ENCODE data around the gene CXXC4. TPM values are rescaled to one million over a fixed set of nuclear protein-coding genes. Genes with fewer than 3 reads are reported as not detected.

CXXC4 gene
- polyA plus RNA-seq, 3 donors: not detected

DNA sequence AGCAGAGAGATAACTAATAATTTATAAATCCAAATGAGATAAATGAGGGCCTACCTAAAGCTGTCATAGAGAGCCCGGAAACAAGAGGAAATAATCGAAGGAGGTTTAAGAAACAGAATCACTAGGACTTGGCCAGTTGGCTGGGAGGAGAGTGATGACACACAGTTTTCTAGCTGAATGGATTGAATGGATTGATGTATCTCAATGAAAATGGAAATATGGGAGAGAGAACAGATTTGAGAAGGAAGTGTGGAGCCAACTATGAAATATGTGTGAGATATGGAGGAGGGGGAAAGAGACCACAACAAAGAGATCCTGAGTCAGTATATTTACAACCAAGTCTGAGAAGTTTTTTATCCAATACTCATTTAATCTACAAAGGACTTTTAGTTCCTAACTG lies 35.7 kb upstream of the CXXC4 start:
- Histone ChIP-seq H3K9ac (ENCODE audit: insufficient read depth, low read length, poor library complexity, severe bottlenecking) (no peak overlapping the region), H3K9me3 (replicated peaks in 1 of 2; ENCODE audit: control insufficient read depth in 1 of 2, insufficient read depth in 1 of 2, low read length in 2 of 2) (no peaks in the 10 kb centered on the region), H2AFZ (ENCODE audit: insufficient read depth, low read depth, low read length, poor library complexity, severe bottlenecking) (no peak overlapping the region), H3K79me2 (ENCODE audit: insufficient read depth, low read length) (no peaks in the 10 kb centered on the region), H3K4me1 (ENCODE audit: control insufficient read depth in 1 of 2, insufficient read depth in 2 of 2, low read length in 2 of 2) (no peaks in the 10 kb centered on the region), H4K20me1 (ENCODE audit: insufficient read depth, low read length) (no peaks in the 10 kb centered on the region), H3K36me3 (replicated peaks in 1 of 2; ENCODE audit: control insufficient read depth in 1 of 2, insufficient read depth in 2 of 2, low read length in 2 of 2) (no peaks in the 10 kb centered on the region), H3K4me2 (replicated peaks; ENCODE audit: extremely low read depth, low read length, poor library complexity, severe bottlenecking) (no peak overlapping the region), H3K27me3 (ENCODE audit: control insufficient read depth in 2 of 2, insufficient read depth in 2 of 2, low read length in 2 of 2) (no peaks in the 10 kb centered on the region), H3K27ac (ENCODE audit: low read depth in 1 of 2, low read length in 2 of 2) (no peak overlapping the region), H3K4me3 (replicated peaks in 1 of 3; ENCODE audit: low read depth in 2 of 3, low read length in 3 of 3) (no peak overlapping the region)
- intact Hi-C loops (cut with micrococcal nuclease): no loop called here
- Mint-ChIP-seq H3K36me3 (no peaks in the 10 kb centered on the region), H3K9me3 (peaks cover 0 to 5% (median 3%) of the 10 kb centered on the region in 7 donors), H3K27me3 (ENCODE audit: low read depth in 3 of 3) (peaks cover 0 to 1% (median 0%) of the 10 kb centered on the region in 3 donors), H3K4me1 (no peaks in the 10 kb centered on the region), H3K27ac (no peak overlapping the region), H3K4me3 (no peak overlapping the region)
- WGBS (ENCODE audit: insufficient coverage): 80% methylated on average over 2 of the region's 2 CpGs
- TF ChIP-seq, protein P1, sequence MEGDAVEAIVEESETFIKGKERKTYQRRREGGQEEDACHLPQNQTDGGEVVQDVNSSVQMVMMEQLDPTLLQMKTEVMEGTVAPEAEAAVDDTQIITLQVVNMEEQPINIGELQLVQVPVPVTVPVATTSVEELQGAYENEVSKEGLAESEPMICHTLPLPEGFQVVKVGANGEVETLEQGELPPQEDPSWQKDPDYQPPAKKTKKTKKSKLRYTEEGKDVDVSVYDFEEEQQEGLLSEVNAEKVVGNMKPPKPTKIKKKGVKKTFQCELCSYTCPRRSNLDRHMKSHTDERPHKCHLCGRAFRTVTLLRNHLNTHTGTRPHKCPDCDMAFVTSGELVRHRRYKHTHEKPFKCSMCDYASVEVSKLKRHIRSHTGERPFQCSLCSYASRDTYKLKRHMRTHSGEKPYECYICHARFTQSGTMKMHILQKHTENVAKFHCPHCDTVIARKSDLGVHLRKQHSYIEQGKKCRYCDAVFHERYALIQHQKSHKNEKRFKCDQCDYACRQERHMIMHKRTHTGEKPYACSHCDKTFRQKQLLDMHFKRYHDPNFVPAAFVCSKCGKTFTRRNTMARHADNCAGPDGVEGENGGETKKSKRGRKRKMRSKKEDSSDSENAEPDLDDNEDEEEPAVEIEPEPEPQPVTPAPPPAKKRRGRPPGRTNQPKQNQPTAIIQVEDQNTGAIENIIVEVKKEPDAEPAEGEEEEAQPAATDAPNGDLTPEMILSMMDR (IDR thresholded peaks at IDR 0.05): no peak
- no peak for DNase-seq

DNA sequence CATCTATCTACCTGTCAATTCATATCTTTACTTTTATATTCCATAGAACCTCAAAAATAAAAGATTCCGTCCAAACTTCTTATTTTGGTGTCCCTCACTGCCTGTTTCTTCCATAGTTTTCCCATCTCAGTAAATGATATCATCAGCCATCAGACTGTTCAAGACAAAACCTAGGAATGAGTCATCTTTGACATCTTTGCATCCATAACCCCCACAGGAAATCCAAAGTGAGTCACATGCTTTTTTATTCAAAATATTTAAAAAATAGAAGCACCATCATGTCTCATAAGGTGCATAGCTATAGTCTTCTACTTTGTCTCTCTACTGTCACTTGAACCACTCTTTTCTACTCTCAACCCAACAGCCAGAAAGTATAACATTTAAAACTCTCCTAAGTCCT lies 29.9 kb upstream of the CXXC4 start:
- Mint-ChIP-seq H3K27me3 (ENCODE audit: low read depth in 3 of 3) (no peaks in the 10 kb centered on the region), H3K4me1 (no peaks in the 10 kb centered on the region), H3K27ac (no peak overlapping the region), H3K36me3 (no peaks in the 10 kb centered on the region), H3K4me3 (no peak overlapping the region), H3K9me3 (peaks cover 0 to 5% (median 3%) of the 10 kb centered on the region in 7 donors)
- intact Hi-C loops (cut with micrococcal nuclease): no loop called here
- H3K27ac ChIP-seq (ENCODE audit: low read depth in 1 of 2, low read length in 2 of 2): no peak overlapping the region
- H3K4me2 ChIP-seq (replicated peaks; ENCODE audit: extremely low read depth, low read length, poor library complexity, severe bottlenecking): no peak overlapping the region
- H3K36me3 ChIP-seq (replicated peaks in 1 of 2; ENCODE audit: control insufficient read depth in 1 of 2, insufficient read depth in 2 of 2, low read length in 2 of 2): no peaks in the 10 kb centered on the region
- no peaks in the 10 kb centered on the region for H3K9me3 ChIP-seq (replicated peaks in 1 of 2; ENCODE audit: control insufficient read depth in 1 of 2, insufficient read depth in 1 of 2, low read length in 2 of 2)
- TF ChIP-seq, protein P1 (IDR thresholded peaks at IDR 0.05): no peak
- H2AFZ ChIP-seq (ENCODE audit: insufficient read depth, low read depth, low read length, poor library complexity, severe bottlenecking): no peak overlapping the region
- no peak overlapping the region for H3K4me3 ChIP-seq (replicated peaks in 1 of 3; ENCODE audit: low read depth in 2 of 3, low read length in 3 of 3)
- no peak for DNase-seq
- WGBS (ENCODE audit: insufficient coverage): no CpG with 5 or more reads among the region's 1 CpG
- H3K27me3 ChIP-seq (ENCODE audit: control insufficient read depth in 2 of 2, insufficient read depth in 2 of 2, low read length in 2 of 2): no peaks in the 10 kb centered on the region
- H4K20me1 ChIP-seq (ENCODE audit: insufficient read depth, low read length): no peaks in the 10 kb centered on the region
- no peak overlapping the region for H3K9ac ChIP-seq (ENCODE audit: insufficient read depth, low read length, poor library complexity, severe bottlenecking)
- no peaks in the 10 kb centered on the region for H3K4me1 ChIP-seq (ENCODE audit: control insufficient read depth in 1 of 2, insufficient read depth in 2 of 2, low read length in 2 of 2)
- H3K79me2 ChIP-seq (ENCODE audit: insufficient read depth, low read length): no peaks in the 10 kb centered on the region

Measured in CD14-positive monocyte (primary cell).